Measurements from ENCODE around the gene PRUNE2.

PRUNE2 gene

GRCh38 chr9:76634356-76635054 is 271.4 kb downstream of the PRUNE2 start:
- no peak for DNase-seq (ENCODE audit: low read depth in 1 of 2, low spot score in 1 of 2)

GRCh38 chr9:76630916-76631315 is 275.0 kb downstream of the PRUNE2 start:
- DNase-seq (ENCODE audit: low read depth in 1 of 2, low spot score in 1 of 2): no peak

GRCh38 chr9:76629205-76629990 is 276.5 kb downstream of the PRUNE2 start:
- DNase-seq (ENCODE audit: low read depth in 1 of 2, low spot score in 1 of 2): no peak

- no peak for DNase-seq (ENCODE audit: low read depth in 1 of 2, low spot score in 1 of 2)
These were observed 277.8 kb downstream of the PRUNE2 start for GRCh38 chr9:76628155-76628554.

- DNase-seq (ENCODE audit: low read depth in 1 of 2, low spot score in 1 of 2): no peak
These were observed 278.9 kb downstream of the PRUNE2 start for GRCh38 chr9:76626980-76627379.

- no peak for DNase-seq (ENCODE audit: low read depth in 1 of 2, low spot score in 1 of 2)
These were observed 279.8 kb downstream of the PRUNE2 start for GRCh38 chr9:76626141-76626540.

GRCh38 chr9:76624391-76625048 is 281.4 kb downstream of the PRUNE2 start:
- DNase-seq (ENCODE audit: low read depth in 1 of 2, low spot score in 1 of 2): no peak

- no peak for DNase-seq (ENCODE audit: low read depth in 1 of 2, low spot score in 1 of 2)
These were observed 284.9 kb downstream of the PRUNE2 start for GRCh38 chr9:76620996-76621395.

- no peak for DNase-seq (ENCODE audit: low read depth in 1 of 2, low spot score in 1 of 2)
These were observed 285.3 kb downstream of the PRUNE2 start for GRCh38 chr9:76620581-76620980.

GRCh38 chr9:76619640-76620039 is 286.3 kb downstream of the PRUNE2 start:
- DNase-seq (ENCODE audit: low read depth in 1 of 2, low spot score in 1 of 2): no peak

- DNase-seq (ENCODE audit: low read depth in 1 of 2, low spot score in 1 of 2): no peak
These were observed 286.7 kb downstream of the PRUNE2 start for GRCh38 chr9:76619197-76619596.

GRCh38 chr9:76618762-76619161 is 287.2 kb downstream of the PRUNE2 start:
- DNase-seq (ENCODE audit: low read depth in 1 of 2, low spot score in 1 of 2): no peak

GRCh38 chr9:76617497-76618175 is 288.3 kb downstream of the PRUNE2 start:
- no peak for DNase-seq (ENCODE audit: low read depth in 1 of 2, low spot score in 1 of 2)

- no peak for DNase-seq (ENCODE audit: low read depth in 1 of 2, low spot score in 1 of 2)
These were observed 289.1 kb downstream of the PRUNE2 start for GRCh38 chr9:76616780-76617179.

- no peak for DNase-seq (ENCODE audit: low read depth in 1 of 2, low spot score in 1 of 2)
These were observed 290.7 kb downstream of the PRUNE2 start for GRCh38 chr9:76615177-76615603.

- DNase-seq (ENCODE audit: low read depth in 1 of 2, low spot score in 1 of 2): no peak
These were observed 291.9 kb downstream of the PRUNE2 start for GRCh38 chr9:76613974-76614373.

- no peak for DNase-seq (ENCODE audit: low read depth in 1 of 2, low spot score in 1 of 2)
These were observed 292.6 kb downstream of the PRUNE2 start for GRCh38 chr9:76613150-76613781.

- DNase-seq (ENCODE audit: low read depth in 1 of 2, low spot score in 1 of 2): no peak
These were observed 295.9 kb downstream of the PRUNE2 start for GRCh38 chr9:76610011-76610352.

- DNase-seq (ENCODE audit: low read depth in 1 of 2, low spot score in 1 of 2): no peak
These were observed 296.5 kb downstream of the PRUNE2 start for GRCh38 chr9:76609285-76610010.

- DNase-seq (ENCODE audit: low read depth in 1 of 2, low spot score in 1 of 2): no peak
These were observed 297.2 kb downstream of the PRUNE2 start for GRCh38 chr9:76608575-76609273.

Measured in activated CD4-positive, alpha-beta T cell treated with anti-CD3 and anti-CD28 coated beads, Interleukin-2, amount 50 U/mL, for 24 hours (primary cell).